Prostate gland (tissue), 2 donors: ENCODE results near the gene TMTC1.

Experiments
- CTCF ChIP-seq, 4 experiments: fragments of 200-600 bp in 2 of 4; fragments of 450-650 bp in 2 of 4; sonication (generic) in 2 of 4; IDR thresholded peaks; 1 replicate in 3 of 4; 2 replicates in 1 of 4; pipeline ENCODE4 v1.5.1; 2016 to 2019; ENCODE audit warnings: antibody characterized with exemption in 4 of 4, mild to moderate bottlenecking in 2 of 4, moderate library complexity in 2 of 4
- POLR2A ChIP-seq: fragments of 450-650 bp; IDR thresholded peaks from one replicate; pipeline ENCODE4 v1.6.1; 2016; ENCODE audit warnings: antibody characterized with exemption, mild to moderate bottlenecking
- POLR2AphosphoS5 ChIP-seq: sonication (generic); formaldehyde crosslinking; IDR thresholded peaks from one replicate; pipeline ENCODE4 v1.6.1; 2017; ENCODE audit warnings: antibody characterized with exemption

- TF ChIP-seq CTCF (IDR thresholded peaks at IDR 0.05) (no peak), POLR2A (no peak), POLR2AphosphoS5 (no peak)
These were observed 55.7 kb downstream of the TMTC1 start for GRCh38 chr12:29728030-29728429.
